K562 (cell line): Measurements from ENCODE around the gene DNMT1. TPM values are rescaled to one million over a fixed set of nuclear protein-coding genes. Genes with fewer than 3 reads are reported as not detected.
A peak's percentile ranks its signal among the peaks of the same experiment; 100 is the strongest.

Experiments used
- ATAC-seq: fragments of 200-7000 bp; cut with Tn5 transposase; 3 replicates; pipeline ENCODE4 v1.9.1; 2020; ENCODE audit warnings: moderate library complexity
- BruUV-seq: library from RNA; stranded (reverse); fragments of 400-500 nt; replicated peaks from 2 replicates; lab custom pipeline; 2021; lab: Mats Ljungman, UMichigan
- CTCF ChIA-PET: fragments of 300-600 bp; formaldehyde crosslinking; extraction: SDS; loops from one replicate; lab custom pipeline; 2021; ENCODE audit warnings: low intra/inter-chr PET ratio; lab: Yijun Ruan, JAX
- POLR2A ChIA-PET: fragments of 300-600, 350-650 bp; sonication (Branson Sonifier 250); formaldehyde crosslinking; extraction: SDS; loops from one replicate; lab custom pipeline; 2021; ENCODE audit warnings: antibody characterized with exemption, inconsistent platforms; lab: Yijun Ruan, JAX
- DNase-seq, 4 experiments: peaks; one replicate each; pipeline versions ENCODE4 v3.0.0 to v3.0.0-alpha.2; 2011 to 2018; ENCODE audit warnings: low spot score in 3 of 4, mixed read lengths in 3 of 4; ENCODE audit errors: extremely low read depth in 1 of 4
- FAIRE-seq: peaks from 2 replicates; lab custom pipeline; 2011; peaks lifted over from hg19 to GRCh38; lab: Jason Lieb, UNC
- H2AFZ ChIP-seq: 2 replicates; pipeline ENCODE4 v1.6.0; 2011; ENCODE audit warnings: low read depth, low read length, control low read depth, inconsistent platforms
- H3K27ac ChIP-seq: fragments of 200-600 bp; 3 replicates; pipeline ENCODE4 v1.8.0; 2011; ENCODE audit warnings: low read depth, mild to moderate bottlenecking, control low read depth, inconsistent platforms, low read length, moderate library complexity, mixed read lengths; ENCODE audit errors: extremely low read depth
- H3K27me3 ChIP-seq, 2 experiments: fragments of 300-600 bp in 1 of 2; 2 replicates in 1 of 2; 3 replicates in 1 of 2; pipeline versions ENCODE4 v1.6.0 to v1.8.0; 2011; ENCODE audit warnings: inconsistent platforms in 2 of 2, low read length in 2 of 2, mild to moderate bottlenecking in 1 of 2, mixed read lengths in 1 of 2, moderate library complexity in 1 of 2; ENCODE audit not compliant: control insufficient read depth in 2 of 2, insufficient read depth in 2 of 2
- H3K36me3 ChIP-seq: fragments of 300-600 bp; 3 replicates; pipeline ENCODE4 v1.8.0; 2011; ENCODE audit warnings: mild to moderate bottlenecking, low read length, inconsistent platforms; ENCODE audit not compliant: control insufficient read depth, insufficient read depth
- H3K4me1 ChIP-seq, 2 experiments: fragments of 200-600 bp in 1 of 2; replicated peaks in 1 of 2; 2 replicates in 1 of 2; 3 replicates in 1 of 2; pipeline versions ENCODE4 v1.5.1 to v1.8.0; 2011; ENCODE audit warnings: inconsistent platforms in 2 of 2, low read length in 2 of 2, mild to moderate bottlenecking in 1 of 2, mixed read lengths in 1 of 2, moderate library complexity in 1 of 2; ENCODE audit not compliant: control insufficient read depth in 2 of 2, insufficient read depth in 2 of 2
- H3K4me2 ChIP-seq: 2 replicates; pipeline ENCODE4 v1.6.1; 2011; ENCODE audit warnings: low read length, control low read depth, inconsistent platforms, mixed read lengths; ENCODE audit not compliant: insufficient read depth
- H3K4me3 ChIP-seq: fragments of 200-600 bp; sonication (generic), shearing (Covaris generic); 2 replicates; pipeline ENCODE4 v1.5.1; 2016; ENCODE audit warnings: control low read depth, inconsistent platforms
- H3K79me2 ChIP-seq: fragments of 200-600 bp; 3 replicates; pipeline ENCODE4 v1.8.0; 2011; ENCODE audit warnings: low read length, inconsistent platforms; ENCODE audit not compliant: control insufficient read depth, insufficient read depth
- H3K9ac ChIP-seq, 2 experiments: 2 replicates each; pipeline versions ENCODE4 v1.6.0 to v1.6.1; 2011; ENCODE audit warnings: low read depth in 2 of 2, low read length in 2 of 2, control low read depth in 1 of 2, inconsistent platforms in 1 of 2, mild to moderate bottlenecking in 1 of 2, mixed read lengths in 1 of 2; ENCODE audit not compliant: insufficient read depth in 1 of 2
- H3K9me1 ChIP-seq: one replicate; pipeline ENCODE4 v1.6.0; 2011; ENCODE audit warnings: inconsistent platforms, mild to moderate bottlenecking, low read length, moderate library complexity; ENCODE audit not compliant: control insufficient read depth, insufficient read depth
- H3K9me3 ChIP-seq: replicated peaks from 2 replicates; pipeline ENCODE4 v1.5.1; 2011; ENCODE audit warnings: low read depth, low read length, inconsistent platforms; ENCODE audit not compliant: control insufficient read depth, insufficient read depth
- H4K20me1 ChIP-seq: replicated peaks from 2 replicates; pipeline ENCODE4 v1.6.1; 2011; ENCODE audit warnings: low read length, inconsistent platforms, mixed read lengths; ENCODE audit not compliant: control insufficient read depth, insufficient read depth
- BRCA1 ChIP-seq, 2 experiments: fragments of 450-650 bp in 1 of 2; sonication (generic) in 1 of 2; formaldehyde crosslinking in 1 of 2; IDR thresholded peaks; 2 replicates each; pipeline versions ENCODE4 v1.5.0 to v1.6.1; 2017 to 2020; ENCODE audit warnings: mild to moderate bottlenecking in 1 of 2, missing genetic modification reagents in 1 of 2
- RBM14 ChIP-seq: fragments of 200-400 bp; formaldehyde crosslinking; IDR thresholded peaks from 2 replicates; pipeline ENCODE4 v1.6.1; 2018; ENCODE audit warnings: low read depth, mild to moderate bottlenecking, low read length, moderate library complexity, borderline replicate concordance; ENCODE audit not compliant: insufficient read depth
- RBM25 ChIP-seq: fragments of 200-400 bp; formaldehyde crosslinking; IDR thresholded peaks from 2 replicates; pipeline ENCODE4 v1.6.1; 2018; ENCODE audit warnings: low read length, low read depth, moderate library complexity; ENCODE audit not compliant: severe bottlenecking
- ZBTB7A ChIP-seq: IDR thresholded peaks from 2 replicates; pipeline ENCODE4 v1.6.1; 2011; ENCODE audit warnings: low read depth, mild to moderate bottlenecking, low read length, moderate library complexity, borderline replicate concordance; ENCODE audit not compliant: control insufficient read depth
- ZNF354B ChIP-seq: fragments of 250-450 bp; sonication (Bioruptor Pico); IDR thresholded peaks from 2 replicates; pipeline ENCODE4 v1.4.0; 2020
- ZNF668 ChIP-seq: fragments of 250-450 bp; sonication (Bioruptor Pico); IDR thresholded peaks from 2 replicates; pipeline ENCODE4 v1.8.0; 2022; ENCODE audit warnings: mild to moderate bottlenecking, inconsistent platforms
- WGBS: fragments of 100-300 bp; shearing (Covaris generic); methylation state at CpG from one replicate; pipeline ENCODE4 v1.1.6; 2016; ENCODE audit warnings: low coverage, mixed read lengths; ENCODE audit not compliant: insufficient coverage; ENCODE audit errors: missing lambda C conversion rate; 5-methylcytosine and 5-hydroxymethylcytosine counted together
- in situ Hi-C: fragments of 300-500 bp; cut with MboI; formaldehyde crosslinking; loops from 4 replicates; pipeline ENCODE4 v1.15.0; 2018; ENCODE audit warnings: inconsistent platforms, mixed read lengths
- intact Hi-C: fragments of 100-400 bp; cut with micrococcal nuclease; formaldehyde crosslinking; loops from 2 replicates; pipeline ENCODE4 v1.14.2; 2022
- polyA plus RNA-seq, 8 experiments: library from polyadenylated mRNA; depleted of rRNA in 4 of 8; stranded (reverse) in 5 of 8; unstranded in 3 of 8; fragments of >200 nt; fragmentation: Nextera tagmentation in 2 of 8; fragmentation: Illumina TruSeq in 1 of 8; extraction: Ambion mirVana in 2 of 8; extraction: Trizol in 1 of 8; gene quantifications; 2 replicates each; pipeline versions ENCODE4 v1.2.1 to v1.2.3, GENCODE V29; 2011 to 2014; ENCODE audit warnings: inconsistent platforms in 1 of 8, missing spikeins in 1 of 8
- total RNA-seq, 7 experiments: library from RNA; depleted of rRNA in 6 of 7; stranded (reverse); fragments of >200 nt in 6 of 7; fragmentation: Illumina TruSeq in 2 of 7; extraction: Trizol in 2 of 7; gene quantifications; 2 replicates each; pipeline versions ENCODE4 v1.2.1 to v1.2.3, GENCODE V29; 2011 to 2021; ENCODE audit warnings: low replicate concordance in 1 of 7
- TF ChIP-seq, protein P1 (sequence below): sonication (generic); formaldehyde crosslinking; IDR thresholded peaks from 2 replicates; pipeline ENCODE4 v1.8.0; 2022; ENCODE audit warnings: mild to moderate bottlenecking, low read depth, missing genetic modification reagents
- TF ChIP-seq, protein P2 (sequence below), 2 experiments: fragments of 450-650 bp; IDR thresholded peaks; 2 replicates each; pipeline ENCODE4 v1.6.1; 2016; ENCODE audit warnings: mild to moderate bottlenecking in 2 of 2, borderline replicate concordance in 1 of 2, low read depth in 1 of 2, moderate library complexity in 1 of 2
- TF ChIP-seq, protein P3 (sequence below): fragments of 450-650 bp; IDR thresholded peaks from 2 replicates; pipeline ENCODE4 v1.6.1; 2016; ENCODE audit warnings: missing biosample characterization, missing genetic modification characterization

The DNMT1 gene
- total and polyA plus RNA-seq, 9 of the 15 experiments (the other 6 are each of a cell fraction or from before 2014, with no cell fraction given) = 80.1 to 271 (median 121) TPM

DNA sequence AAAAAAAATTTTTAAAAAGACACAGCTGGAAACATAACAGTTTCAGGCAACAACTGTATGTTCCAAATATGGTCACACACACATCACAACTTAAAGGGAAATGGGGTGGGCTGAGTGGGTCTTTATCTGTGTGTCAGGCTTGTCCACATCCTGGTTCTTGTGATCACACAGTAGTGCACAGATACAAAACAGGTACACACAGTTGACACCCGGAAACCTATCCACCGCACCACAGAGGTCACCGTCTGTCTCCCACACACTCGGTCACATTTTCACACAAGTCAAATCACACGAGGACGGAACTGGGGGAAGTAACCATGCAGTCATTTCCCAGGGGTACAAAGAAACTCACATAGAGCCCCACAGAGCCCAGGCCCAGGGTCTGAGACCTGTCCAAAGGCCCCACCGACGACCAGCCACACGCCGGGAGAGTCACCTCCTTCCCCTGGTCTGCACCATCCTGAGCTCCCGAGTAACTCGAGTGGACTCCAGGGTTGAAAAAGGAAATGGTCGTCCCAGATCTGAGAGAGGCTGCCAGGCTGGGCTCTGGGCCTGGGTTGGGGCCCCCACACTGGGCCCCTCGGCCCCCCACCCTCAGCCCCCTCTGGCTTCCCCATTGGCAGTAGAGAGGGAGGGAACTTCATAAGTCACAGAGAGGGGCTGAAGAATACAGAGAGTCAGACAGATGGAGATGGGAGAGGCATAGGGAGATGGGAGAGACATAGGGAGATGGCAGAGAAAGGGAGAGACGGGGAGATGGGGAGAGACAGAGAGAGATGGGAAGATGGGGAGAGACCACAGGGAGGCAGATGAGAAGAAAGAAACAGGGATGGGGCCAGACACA is 89.9 kb downstream of the DNMT1 start:
- H3K4me3 ChIP-seq = no peak overlapping the region
- DNase-seq (peak in 3 of 4 experiments; percentile 12 to 79 (median 66)), FAIRE-seq (peak; percentile 89), ATAC-seq (peak; percentile 38)
- no peaks in the 10 kb centered on the region for H3K9me1 ChIP-seq
- in situ Hi-C loops (no loop called here), intact Hi-C loops (no loop called here)
- peak overlapping the region; percentile 75 for H2AFZ ChIP-seq
- no peaks in the 10 kb centered on the region; the same call in 1 of the 2 replicates for H4K20me1 ChIP-seq
- H3K36me3 ChIP-seq = peaks cover 30% of the 10 kb centered on the region
- POLR2A ChIA-PET = interaction anchor here (0.5 to 1.4 kb wide), 3 partner anchors 9 to 554 kb away, joined by 3 read pairs; no protein-coding TSS in a partner anchor
- H3K4me1 ChIP-seq = peaks cover 34 to 47% of the 10 kb centered on the region in 2 experiments
- peaks cover 37% of the 10 kb centered on the region for H3K79me2 ChIP-seq
- H3K9me3 ChIP-seq = no peaks in the 10 kb centered on the region
- no peaks in the 10 kb centered on the region for H3K27me3 ChIP-seq
- BruUV-seq = no TSS peak
- CTCF ChIA-PET = no interaction called here
- H3K27ac ChIP-seq = peak overlapping the region; percentile 74
- peak overlapping the region; percentile 28 for H3K4me2 ChIP-seq
- 25% methylated on average over 8 of the region's 15 CpGs for WGBS
- H3K9ac ChIP-seq = peak overlapping the region; percentile 45 to 89
- TF ChIP-seq RBM14 (no peak), BRCA1 (IDR thresholded peaks at IDR 0.05) (no peak), BRCA1 (CRISPR knock-in tag; IDR thresholded peaks at IDR 0.05) (no peak), RBM25 (no peak), ZNF668 (CRISPR knock-in tag) (no peak), ZNF354B (CRISPR knock-in tag) (no peak), ZBTB7A (peak; percentile 45; the same call in 1 of the 2 replicates)
- TF ChIP-seq, protein P1, sequence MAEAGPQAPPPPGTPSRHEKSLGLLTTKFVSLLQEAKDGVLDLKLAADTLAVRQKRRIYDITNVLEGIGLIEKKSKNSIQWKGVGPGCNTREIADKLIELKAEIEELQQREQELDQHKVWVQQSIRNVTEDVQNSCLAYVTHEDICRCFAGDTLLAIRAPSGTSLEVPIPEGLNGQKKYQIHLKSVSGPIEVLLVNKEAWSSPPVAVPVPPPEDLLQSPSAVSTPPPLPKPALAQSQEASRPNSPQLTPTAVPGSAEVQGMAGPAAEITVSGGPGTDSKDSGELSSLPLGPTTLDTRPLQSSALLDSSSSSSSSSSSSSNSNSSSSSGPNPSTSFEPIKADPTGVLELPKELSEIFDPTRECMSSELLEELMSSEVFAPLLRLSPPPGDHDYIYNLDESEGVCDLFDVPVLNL = no peak
- TF ChIP-seq, protein P2, sequence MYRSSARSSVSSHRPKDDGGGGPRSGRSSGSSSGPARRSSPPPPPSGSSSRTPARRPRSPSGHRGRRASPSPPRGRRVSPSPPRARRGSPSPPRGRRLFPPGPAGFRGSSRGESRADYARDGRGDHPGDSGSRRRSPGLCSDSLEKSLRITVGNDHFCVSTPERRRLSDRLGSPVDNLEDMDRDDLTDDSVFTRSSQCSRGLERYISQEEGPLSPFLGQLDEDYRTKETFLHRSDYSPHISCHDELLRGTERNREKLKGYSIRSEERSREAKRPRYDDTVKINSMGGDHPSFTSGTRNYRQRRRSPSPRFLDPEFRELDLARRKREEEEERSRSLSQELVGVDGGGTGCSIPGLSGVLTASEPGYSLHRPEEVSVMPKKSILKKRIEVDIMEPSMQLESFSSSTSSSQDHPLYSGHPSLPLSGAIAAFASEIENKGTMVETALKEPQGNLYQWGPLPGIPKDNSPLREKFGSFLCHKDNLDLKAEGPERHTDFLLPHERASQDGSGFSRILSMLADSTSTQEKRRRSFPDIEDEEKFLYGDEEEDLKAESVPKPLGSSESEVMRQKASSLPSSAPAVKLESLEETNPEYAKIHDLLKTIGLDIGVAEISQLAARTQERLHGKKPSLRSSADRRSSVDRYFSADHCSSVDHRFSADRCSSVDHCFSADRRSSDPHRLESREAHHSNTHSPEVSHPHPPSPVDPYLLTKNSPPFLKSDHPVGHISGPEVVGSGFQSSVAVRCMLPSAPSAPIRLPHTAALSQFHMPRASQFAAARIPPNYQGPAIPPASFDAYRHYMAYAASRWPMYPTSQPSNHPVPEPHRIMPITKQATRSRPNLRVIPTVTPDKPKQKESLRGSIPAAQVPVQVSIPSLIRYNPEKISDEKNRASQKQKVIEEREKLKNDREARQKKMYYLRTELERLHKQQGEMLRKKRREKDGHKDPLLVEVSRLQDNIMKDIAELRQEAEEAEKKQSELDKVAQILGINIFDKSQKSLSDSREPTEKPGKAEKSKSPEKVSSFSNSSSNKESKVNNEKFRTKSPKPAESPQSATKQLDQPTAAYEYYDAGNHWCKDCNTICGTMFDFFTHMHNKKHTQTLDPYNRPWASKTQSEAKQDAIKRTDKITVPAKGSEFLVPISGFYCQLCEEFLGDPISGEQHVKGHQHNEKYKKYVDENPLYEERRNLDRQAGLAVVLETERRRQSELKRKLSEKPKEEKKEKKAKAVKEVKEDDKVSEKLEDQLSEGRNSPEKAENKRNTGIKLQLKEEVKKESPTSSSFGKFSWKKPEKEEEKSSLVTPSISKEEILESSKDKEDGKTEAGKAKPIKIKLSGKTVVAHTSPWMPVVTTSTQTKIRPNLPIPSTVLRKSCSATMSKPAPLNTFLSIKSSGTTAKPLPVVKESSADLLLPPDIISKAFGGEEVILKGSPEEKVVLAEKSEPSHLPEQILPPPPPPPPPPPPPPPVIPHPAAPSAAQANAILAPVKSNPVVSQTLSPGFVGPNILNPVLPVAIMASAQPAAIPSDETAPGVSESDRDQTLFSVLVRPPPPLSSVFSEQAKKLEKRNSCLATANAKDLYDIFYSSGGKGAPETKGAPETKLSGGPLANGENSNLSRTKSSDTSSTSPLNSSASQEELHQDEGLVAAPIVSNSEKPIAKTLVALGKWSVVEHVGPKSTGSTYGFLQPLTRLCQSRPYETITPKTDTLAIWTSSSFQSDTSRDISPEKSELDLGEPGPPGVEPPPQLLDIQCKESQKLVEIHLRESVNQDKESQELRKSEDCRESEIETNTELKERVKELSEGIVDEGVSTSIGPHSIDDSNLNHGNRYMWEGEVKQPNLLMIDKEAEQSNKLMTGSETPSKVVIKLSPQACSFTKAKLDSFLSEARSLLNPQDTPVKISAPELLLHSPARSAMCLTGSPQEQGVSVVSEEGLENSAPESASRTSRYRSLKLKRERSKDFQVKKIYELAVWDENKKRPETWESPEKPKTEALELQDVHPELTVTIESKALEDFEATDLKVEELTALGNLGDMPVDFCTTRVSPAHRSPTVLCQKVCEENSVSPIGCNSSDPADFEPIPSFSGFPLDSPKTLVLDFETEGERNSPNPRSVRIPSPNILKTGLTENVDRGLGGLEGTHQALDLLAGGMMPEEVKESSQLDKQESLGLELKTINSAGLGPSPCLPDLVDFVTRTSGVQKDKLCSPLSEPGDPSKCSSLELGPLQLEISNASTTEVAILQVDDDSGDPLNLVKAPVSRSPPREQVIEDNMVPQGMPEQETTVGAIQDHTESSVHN (IDR thresholded peaks at IDR 0.05; ENCODE audit: borderline replicate concordance in 1 of 2, low read depth in 1 of 2) = no peak
- TF ChIP-seq, protein P3, sequence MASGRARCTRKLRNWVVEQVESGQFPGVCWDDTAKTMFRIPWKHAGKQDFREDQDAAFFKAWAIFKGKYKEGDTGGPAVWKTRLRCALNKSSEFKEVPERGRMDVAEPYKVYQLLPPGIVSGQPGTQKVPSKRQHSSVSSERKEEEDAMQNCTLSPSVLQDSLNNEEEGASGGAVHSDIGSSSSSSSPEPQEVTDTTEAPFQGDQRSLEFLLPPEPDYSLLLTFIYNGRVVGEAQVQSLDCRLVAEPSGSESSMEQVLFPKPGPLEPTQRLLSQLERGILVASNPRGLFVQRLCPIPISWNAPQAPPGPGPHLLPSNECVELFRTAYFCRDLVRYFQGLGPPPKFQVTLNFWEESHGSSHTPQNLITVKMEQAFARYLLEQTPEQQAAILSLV (tag) = no peak
